K562 (cell line): Measurements from ENCODE around the gene UNC119. TPM values are rescaled to one million over a fixed set of nuclear protein-coding genes. Genes with fewer than 3 reads are reported as not detected.
A peak's percentile ranks its signal among the peaks of the same experiment; 100 is the strongest.

ENCODE experiments used
- ATAC-seq: fragments of 200-7000 bp; cut with Tn5 transposase; 3 replicates; pipeline ENCODE4 v1.9.1; 2020; ENCODE audit warnings: moderate library complexity
- Bru-seq: library from RNA; stranded (reverse); fragments of 400-500 nt; gene quantifications from one replicate; lab custom pipeline; 2021; lab: Mats Ljungman, UMichigan
- BruChase-seq, 2 experiments: library from RNA; stranded (reverse); fragments of 400-500 nt; gene quantifications; one replicate each; lab custom pipeline; 2021; lab: Mats Ljungman, UMichigan
- BruUV-seq: library from RNA; stranded (reverse); fragments of 400-500 nt; replicated peaks from 2 replicates; lab custom pipeline; 2021; lab: Mats Ljungman, UMichigan
- CTCF ChIA-PET: fragments of 300-600 bp; formaldehyde crosslinking; extraction: SDS; loops from one replicate; lab custom pipeline; 2021; ENCODE audit warnings: low intra/inter-chr PET ratio; lab: Yijun Ruan, JAX
- POLR2A ChIA-PET: fragments of 300-600, 350-650 bp; sonication (Branson Sonifier 250); formaldehyde crosslinking; extraction: SDS; loops from one replicate; lab custom pipeline; 2021; ENCODE audit warnings: antibody characterized with exemption, inconsistent platforms; lab: Yijun Ruan, JAX
- DNase-seq, 4 experiments: peaks; one replicate each; pipeline versions ENCODE4 v3.0.0 to v3.0.0-alpha.2; 2011 to 2018; ENCODE audit warnings: low spot score in 3 of 4, mixed read lengths in 3 of 4; ENCODE audit errors: extremely low read depth in 1 of 4
- FAIRE-seq: peaks from 2 replicates; lab custom pipeline; 2011; peaks lifted over from hg19 to GRCh38; lab: Jason Lieb, UNC
- H2AFZ ChIP-seq: 2 replicates; pipeline ENCODE4 v1.6.0; 2011; ENCODE audit warnings: low read depth, low read length, control low read depth, inconsistent platforms
- H3K27ac ChIP-seq: fragments of 200-600 bp; 3 replicates; pipeline ENCODE4 v1.8.0; 2011; ENCODE audit warnings: low read depth, mild to moderate bottlenecking, control low read depth, inconsistent platforms, low read length, moderate library complexity, mixed read lengths; ENCODE audit errors: extremely low read depth
- H3K27me3 ChIP-seq, 2 experiments: fragments of 300-600 bp in 1 of 2; 2 replicates in 1 of 2; 3 replicates in 1 of 2; pipeline versions ENCODE4 v1.6.0 to v1.8.0; 2011; ENCODE audit warnings: inconsistent platforms in 2 of 2, low read length in 2 of 2, mild to moderate bottlenecking in 1 of 2, mixed read lengths in 1 of 2, moderate library complexity in 1 of 2; ENCODE audit not compliant: control insufficient read depth in 2 of 2, insufficient read depth in 2 of 2
- H3K36me3 ChIP-seq: fragments of 300-600 bp; 3 replicates; pipeline ENCODE4 v1.8.0; 2011; ENCODE audit warnings: mild to moderate bottlenecking, low read length, inconsistent platforms; ENCODE audit not compliant: control insufficient read depth, insufficient read depth
- H3K4me1 ChIP-seq, 2 experiments: fragments of 200-600 bp in 1 of 2; replicated peaks in 1 of 2; 2 replicates in 1 of 2; 3 replicates in 1 of 2; pipeline versions ENCODE4 v1.5.1 to v1.8.0; 2011; ENCODE audit warnings: inconsistent platforms in 2 of 2, low read length in 2 of 2, mild to moderate bottlenecking in 1 of 2, mixed read lengths in 1 of 2, moderate library complexity in 1 of 2; ENCODE audit not compliant: control insufficient read depth in 2 of 2, insufficient read depth in 2 of 2
- H3K4me2 ChIP-seq: 2 replicates; pipeline ENCODE4 v1.6.1; 2011; ENCODE audit warnings: low read length, control low read depth, inconsistent platforms, mixed read lengths; ENCODE audit not compliant: insufficient read depth
- H3K4me3 ChIP-seq: fragments of 200-600 bp; sonication (generic), shearing (Covaris generic); 2 replicates; pipeline ENCODE4 v1.5.1; 2016; ENCODE audit warnings: control low read depth, inconsistent platforms
- H3K79me2 ChIP-seq: fragments of 200-600 bp; 3 replicates; pipeline ENCODE4 v1.8.0; 2011; ENCODE audit warnings: low read length, inconsistent platforms; ENCODE audit not compliant: control insufficient read depth, insufficient read depth
- H3K9ac ChIP-seq, 2 experiments: 2 replicates each; pipeline versions ENCODE4 v1.6.0 to v1.6.1; 2011; ENCODE audit warnings: low read depth in 2 of 2, low read length in 2 of 2, control low read depth in 1 of 2, inconsistent platforms in 1 of 2, mild to moderate bottlenecking in 1 of 2, mixed read lengths in 1 of 2; ENCODE audit not compliant: insufficient read depth in 1 of 2
- H3K9me1 ChIP-seq: one replicate; pipeline ENCODE4 v1.6.0; 2011; ENCODE audit warnings: inconsistent platforms, mild to moderate bottlenecking, low read length, moderate library complexity; ENCODE audit not compliant: control insufficient read depth, insufficient read depth
- H3K9me3 ChIP-seq: replicated peaks from 2 replicates; pipeline ENCODE4 v1.5.1; 2011; ENCODE audit warnings: low read depth, low read length, inconsistent platforms; ENCODE audit not compliant: control insufficient read depth, insufficient read depth
- H4K20me1 ChIP-seq: replicated peaks from 2 replicates; pipeline ENCODE4 v1.6.1; 2011; ENCODE audit warnings: low read length, inconsistent platforms, mixed read lengths; ENCODE audit not compliant: control insufficient read depth, insufficient read depth
- CCNT2 ChIP-seq: IDR thresholded peaks from 2 replicates; pipeline ENCODE4 v1.6.1; 2011; ENCODE audit warnings: borderline replicate concordance, low read depth, mild to moderate bottlenecking, moderate library complexity, mixed read lengths, low read length; ENCODE audit not compliant: insufficient read length; ENCODE audit errors: extremely low read depth
- ETS1 ChIP-seq: conservative IDR thresholded peaks from 2 replicates; pipeline ENCODE4 v1.6.1; 2011; ENCODE audit warnings: low read depth, mild to moderate bottlenecking, low read length; ENCODE audit not compliant: control insufficient read depth
- GTF2E2 ChIP-seq: fragments of 200-800 bp; sonication (Bioruptor generic); IDR thresholded peaks from 2 replicates; pipeline ENCODE4 v1.6.1; 2016; ENCODE audit warnings: missing genetic modification characterization, missing compliant biosample characterization
- HDAC1 ChIP-seq, 2 experiments: fragments of 450-650 bp; IDR thresholded peaks; 2 replicates each; pipeline ENCODE4 v1.6.1; 2016 to 2017; ENCODE audit warnings: inconsistent platforms in 1 of 2, mild to moderate bottlenecking in 1 of 2, moderate library complexity in 1 of 2
- POLR2B ChIP-seq: fragments of 450-650 bp; IDR thresholded peaks from 2 replicates; pipeline ENCODE4 v1.6.1; 2018; ENCODE audit warnings: low read depth; ENCODE audit not compliant: partially characterized antibody
- THAP7 ChIP-seq: fragments of 250-450 bp; sonication (Bioruptor Pico); IDR thresholded peaks from 2 replicates; pipeline ENCODE4 v1.5.0; 2021
- ZBTB7A ChIP-seq: IDR thresholded peaks from 2 replicates; pipeline ENCODE4 v1.6.1; 2011; ENCODE audit warnings: low read depth, mild to moderate bottlenecking, low read length, moderate library complexity, borderline replicate concordance; ENCODE audit not compliant: control insufficient read depth
- ZBTB9 ChIP-seq: fragments of 450-650 bp; formaldehyde crosslinking; IDR thresholded peaks from 2 replicates; pipeline ENCODE4 v1.4.0; 2020; ENCODE audit warnings: mild to moderate bottlenecking, moderate library complexity
- ZNF263 ChIP-seq: sonication (generic); formaldehyde crosslinking; IDR thresholded peaks from 2 replicates; pipeline ENCODE4 v1.8.0; 2022; ENCODE audit warnings: mild to moderate bottlenecking, missing genetic modification reagents, borderline replicate concordance
- ZNF830 ChIP-seq: fragments of 250-450 bp; sonication (Bioruptor Pico); IDR thresholded peaks from 2 replicates; pipeline ENCODE4 v1.5.0; 2021; ENCODE audit warnings: mild to moderate bottlenecking
- WGBS: fragments of 100-300 bp; shearing (Covaris generic); methylation state at CpG from one replicate; pipeline ENCODE4 v1.1.6; 2016; ENCODE audit warnings: low coverage, mixed read lengths; ENCODE audit not compliant: insufficient coverage; ENCODE audit errors: missing lambda C conversion rate; 5-methylcytosine and 5-hydroxymethylcytosine counted together
- in situ Hi-C: fragments of 300-500 bp; cut with MboI; formaldehyde crosslinking; loops from 4 replicates; pipeline ENCODE4 v1.15.0; 2018; ENCODE audit warnings: inconsistent platforms, mixed read lengths
- intact Hi-C: fragments of 100-400 bp; cut with micrococcal nuclease; formaldehyde crosslinking; loops from 2 replicates; pipeline ENCODE4 v1.14.2; 2022
- long read RNA-seq, 3 experiments: library from polyadenylated mRNA in 2 of 3; library from RNA in 1 of 3; unstranded in 2 of 3; stranded (forward) in 1 of 3; transcript quantifications; one replicate each; pipeline ENCODE4 v2.0.0, GENCODE V29; 2019 to 2022
- polyA minus RNA-seq, 3 experiments: library from RNA; depleted of rRNA, polyadenylated mRNA; stranded (reverse); fragments of >200 nt; gene quantifications; 2 replicates each; pipeline ENCODE4 v1.2.3, GENCODE V29; 2011
- polyA plus RNA-seq, 8 experiments: library from polyadenylated mRNA; depleted of rRNA in 4 of 8; stranded (reverse) in 5 of 8; unstranded in 3 of 8; fragments of >200 nt; fragmentation: Nextera tagmentation in 2 of 8; fragmentation: Illumina TruSeq in 1 of 8; extraction: Ambion mirVana in 2 of 8; extraction: Trizol in 1 of 8; gene quantifications; 2 replicates each; pipeline versions ENCODE4 v1.2.1 to v1.2.3, GENCODE V29; 2011 to 2014; ENCODE audit warnings: inconsistent platforms in 1 of 8, missing spikeins in 1 of 8
- total RNA-seq, 7 experiments: library from RNA; depleted of rRNA in 6 of 7; stranded (reverse); fragments of >200 nt in 6 of 7; fragmentation: Illumina TruSeq in 2 of 7; extraction: Trizol in 2 of 7; gene quantifications; 2 replicates each; pipeline versions ENCODE4 v1.2.1 to v1.2.3, GENCODE V29; 2011 to 2021; ENCODE audit warnings: low replicate concordance in 1 of 7

UNC119 gene
- 28.5 and 62.9 TPM in 2 replicates for total RNA-seq (2011; cell fraction: chromatin; rRNA removed; ENCODE audit: low replicate concordance)
- 57.0 and 57.2 TPM in 2 replicates for total RNA-seq (2011; cell fraction: nucleolus; rRNA removed)
- 50.3 and 52.8 TPM in 2 replicates for total RNA-seq (2011; cell fraction: nucleoplasm; rRNA removed)
- 32.0 and 42.0 TPM in 2 replicates for total RNA-seq (2014; rRNA removed)
- total RNA-seq (2014; rRNA removed; fragmentation: Illumina TruSeq; extraction: Trizol) = 7.0 and 8.9 TPM in 2 replicates
- 15.7 and 15.9 TPM in 2 replicates for total RNA-seq (2015; rRNA removed; fragmentation: Illumina TruSeq; extraction: Trizol)
- total RNA-seq (2021) = 16.3 and 21.1 TPM in 2 replicates
- 47.7 and 62.5 TPM in 2 replicates for polyA plus RNA-seq (2011; rRNA removed)
- polyA plus RNA-seq (2011; cell fraction: cytosol; rRNA removed) = 41.8 and 64.9 TPM in 2 replicates
- polyA plus RNA-seq (2011; cell fraction: nucleus; rRNA removed) = 114 and 146 TPM in 2 replicates
- 12.8 and 25.6 TPM in 2 replicates for polyA plus RNA-seq (2012)
- 18.5 and 21.5 TPM in 2 replicates for polyA plus RNA-seq (2014; fragmentation: Illumina TruSeq; extraction: Trizol)
- polyA plus RNA-seq (2014; fragmentation: Nextera tagmentation; extraction: Ambion mirVana) = 1 to 10 TPM in 1 of 2 experiments, under 1 TPM in 1; 0.37 to 1.0 TPM
- polyA plus RNA-seq (2014; rRNA removed) = 29.1 and 29.6 TPM in 2 replicates
- 6.9 and 11.3 TPM in 2 replicates for polyA minus RNA-seq (2011; rRNA and poly(A)+ RNA removed)
- 6.6 and 14.3 TPM in 2 replicates for polyA minus RNA-seq (2011; cell fraction: cytosol; rRNA and poly(A)+ RNA removed)
- 23.4 and 27.1 TPM in 2 replicates for polyA minus RNA-seq (2011; cell fraction: nucleus; rRNA and poly(A)+ RNA removed)
- percentile 75 among the genes with signal in this experiment for Bru-seq, nascent RNA
- BruChase-seq, experiment 1, labeled RNA remaining after a 2-hour chase = percentile 63 among the genes with signal in this experiment
- BruChase-seq, experiment 2, labeled RNA remaining after a 6-hour chase = percentile 79 among the genes with signal in this experiment
- long read RNA-seq, experiment 1, transcript UNC119-202 (5 exons, 1,424 nt) = major isoform, 17 of 26 reads
- long read RNA-seq, experiment 1, partial matches to known transcripts = 0 of 26 reads
- long read RNA-seq, experiment 1, other reads (novel, unspliced or antisense) = 5 of 26 reads
- long read RNA-seq, experiment 2, transcript UNC119-202 (5 exons, 1,424 nt) = major isoform, 13 of 18 reads
- long read RNA-seq, experiment 2, partial matches to known transcripts = 2 of 18 reads
- long read RNA-seq, experiment 2, other reads (novel, unspliced or antisense) = 0 of 18 reads
- long read RNA-seq, experiment 3, transcript UNC119-202 (5 exons, 1,424 nt) = major isoform, 12 of 18 reads
- long read RNA-seq, experiment 3, partial matches to known transcripts = 0 of 18 reads
- long read RNA-seq, experiment 3, other reads (novel, unspliced or antisense) = 4 of 18 reads

- H3K79me2 ChIP-seq = peaks cover 3% of the 10 kb centered on the region; the same call in 2 of the 3 replicates
- FAIRE-seq = no peak
- intact Hi-C loops (no loop called here), in situ Hi-C loops (no loop called here)
- H3K4me3 ChIP-seq = peak within 1 kb of the TSS; percentile 75
- H4K20me1 ChIP-seq = peaks cover 4% of the 10 kb centered on the region
- no peaks in the 10 kb centered on the region for H3K27me3 ChIP-seq
- WGBS = under 1% methylated on average over 23 of the region's 67 CpGs
- peaks cover 13 to 27% of the 10 kb centered on the region in 2 experiments; a peak in 4 of 5 replicates for H3K4me1 ChIP-seq
- no TSS peak for BruUV-seq
- peak; percentile 97 for ATAC-seq
- POLR2A ChIA-PET = interaction anchor here (0.5 to 1.6 kb wide), 8 partner anchors 9 to 153 kb away, joined by 3 to 6 read pairs (median 4); partner anchors contain the start of gene PIGS
- DNase-seq = peak; percentile 86 to 98 (median 97)
- peak within 1 kb of the TSS; percentile 80 for H3K4me2 ChIP-seq
- H3K36me3 ChIP-seq = peaks cover 46% of the 10 kb centered on the region
- CTCF ChIA-PET = interaction anchor here (0.6 kb wide), 2 partner anchors 67 to 183 kb away, joined by 5 to 6 read pairs; no protein-coding TSS in a partner anchor
- H3K9me1 ChIP-seq = peaks cover 4% of the 10 kb centered on the region
- peak within 1 kb of the TSS; percentile 57 to 90; a peak in 3 of 4 replicates for H3K9ac ChIP-seq
- H3K9me3 ChIP-seq = no peaks in the 10 kb centered on the region
- peak within 1 kb of the TSS; percentile 86 for H2AFZ ChIP-seq
- H3K27ac ChIP-seq = peak within 1 kb of the TSS; percentile 67; the same call in 1 of the 3 replicates
- TF ChIP-seq ZBTB9 (CRISPR knock-in tag) (0 out of 2 replicates have a peak, but pooled peaks have one; percentile 29), ZNF830 (CRISPR knock-in tag) (0 out of 2 replicates have a peak, but pooled peaks have one; percentile 41), POLR2B (peak; percentile 56), ZBTB7A (peak; percentile 24; the same call in 1 of the 2 replicates), ETS1 (peak; percentile 33; the same call in 1 of the 2 replicates), THAP7 (CRISPR knock-in tag) (no peak), HDAC1 (IDR thresholded peaks at IDR 0.05) (peak in 1 of 2 experiments; percentile 15; a peak in 1 of 4 replicates), ZNF263 (CRISPR knock-in tag) (peak; percentile 28; the same call in 1 of the 2 replicates), CCNT2 (peak; percentile 61), GTF2E2 (tag) (0 out of 2 replicates have a peak, but pooled peaks have one; percentile 41)
These were observed at the start of gene UNC119 for GRCh38 chr17:28552176-28552999. Gene UNC119 (minus strand): TSS chr17:28552624. CDS start chr17:28552557, 67 bp downstream.
